ENCODE results near the gene BZW1. TPM values are rescaled to one million over a fixed set of nuclear protein-coding genes. Genes with fewer than 3 reads are reported as not detected.

The BZW1 gene
- total RNA-seq, 3 donors from 2014 or later (not counting 1 experiment from before 2014, with no cell fraction given) = 393 to 417 (median 411) TPM

DNA sequence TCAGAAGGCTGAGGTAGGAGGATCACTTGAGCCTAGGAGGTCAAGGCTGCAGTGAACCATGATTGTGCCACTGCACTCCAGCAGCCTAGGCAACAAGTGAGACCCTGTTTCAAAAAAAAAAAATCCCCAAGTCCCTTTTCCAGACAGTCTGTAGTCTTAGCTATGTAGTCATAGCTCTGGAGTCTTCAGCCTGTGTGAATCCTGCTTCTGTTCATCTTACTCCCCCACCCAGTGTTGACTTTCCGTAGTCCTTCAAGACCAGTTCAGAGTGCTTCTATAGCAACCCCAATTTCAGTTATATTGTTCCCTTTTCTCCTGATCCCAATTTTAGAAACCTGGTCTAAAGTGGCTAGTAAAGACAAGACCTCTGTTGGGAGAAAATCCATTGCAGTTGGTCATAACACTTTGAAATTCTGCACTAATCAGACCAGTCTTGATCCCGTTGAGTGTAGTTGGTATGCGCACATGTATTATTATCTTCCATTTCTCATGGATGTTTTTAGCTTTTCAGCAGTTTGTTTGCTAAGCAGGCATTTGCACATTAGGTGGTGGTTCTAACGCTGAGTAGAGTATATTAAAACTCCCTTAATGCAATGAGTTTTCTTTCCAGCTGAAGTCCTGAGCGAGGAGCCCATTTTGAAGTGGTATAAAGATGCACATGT is 9.0 kb downstream of the BZW1 start:
- peaks cover 44% of the 10 kb centered on the region for H3K36me3 Mint-ChIP-seq
- no peak for DNase-seq
- Histone ChIP-seq H3K9me3 (ENCODE audit: control insufficient read depth, insufficient read depth, low read length) (no peaks in the 10 kb centered on the region), H3K27ac (ENCODE audit: low read length) (no peak overlapping the region), H3K36me3 (ENCODE audit: control insufficient read depth, insufficient read depth, low read length) (peaks cover 67% of the 10 kb centered on the region), H3K4me1 (ENCODE audit: control insufficient read depth, insufficient read depth, low read length) (no peaks in the 10 kb centered on the region), H3K27me3 (ENCODE audit: control insufficient read depth, insufficient read depth, low read length) (no peaks in the 10 kb centered on the region), H3K4me3 (ENCODE audit: low read length) (no peak overlapping the region)
- ATAC-seq = peak in 1 of 3 donors; percentile 27
- intact Hi-C loops (cut with micrococcal nuclease) = no loop called here
- H3K27ac Mint-ChIP-seq = peak overlapping the region; percentile 25 to 74
- 98% methylated on average over 5 of the region's 5 CpGs for WGBS (ENCODE audit: insufficient coverage)
- no peaks in the 10 kb centered on the region for H3K9me3 Mint-ChIP-seq
- H3K27me3 Mint-ChIP-seq (ENCODE audit: low read depth in 2 of 2) = no peaks in the 10 kb centered on the region
- peaks cover 14 to 34% of the 10 kb centered on the region in 2 donors for H3K4me1 Mint-ChIP-seq
- no peak overlapping the region for H3K4me3 Mint-ChIP-seq
- TF ChIP-seq, protein P1, sequence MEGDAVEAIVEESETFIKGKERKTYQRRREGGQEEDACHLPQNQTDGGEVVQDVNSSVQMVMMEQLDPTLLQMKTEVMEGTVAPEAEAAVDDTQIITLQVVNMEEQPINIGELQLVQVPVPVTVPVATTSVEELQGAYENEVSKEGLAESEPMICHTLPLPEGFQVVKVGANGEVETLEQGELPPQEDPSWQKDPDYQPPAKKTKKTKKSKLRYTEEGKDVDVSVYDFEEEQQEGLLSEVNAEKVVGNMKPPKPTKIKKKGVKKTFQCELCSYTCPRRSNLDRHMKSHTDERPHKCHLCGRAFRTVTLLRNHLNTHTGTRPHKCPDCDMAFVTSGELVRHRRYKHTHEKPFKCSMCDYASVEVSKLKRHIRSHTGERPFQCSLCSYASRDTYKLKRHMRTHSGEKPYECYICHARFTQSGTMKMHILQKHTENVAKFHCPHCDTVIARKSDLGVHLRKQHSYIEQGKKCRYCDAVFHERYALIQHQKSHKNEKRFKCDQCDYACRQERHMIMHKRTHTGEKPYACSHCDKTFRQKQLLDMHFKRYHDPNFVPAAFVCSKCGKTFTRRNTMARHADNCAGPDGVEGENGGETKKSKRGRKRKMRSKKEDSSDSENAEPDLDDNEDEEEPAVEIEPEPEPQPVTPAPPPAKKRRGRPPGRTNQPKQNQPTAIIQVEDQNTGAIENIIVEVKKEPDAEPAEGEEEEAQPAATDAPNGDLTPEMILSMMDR (IDR thresholded peaks at IDR 0.05) = no peak

DNA sequence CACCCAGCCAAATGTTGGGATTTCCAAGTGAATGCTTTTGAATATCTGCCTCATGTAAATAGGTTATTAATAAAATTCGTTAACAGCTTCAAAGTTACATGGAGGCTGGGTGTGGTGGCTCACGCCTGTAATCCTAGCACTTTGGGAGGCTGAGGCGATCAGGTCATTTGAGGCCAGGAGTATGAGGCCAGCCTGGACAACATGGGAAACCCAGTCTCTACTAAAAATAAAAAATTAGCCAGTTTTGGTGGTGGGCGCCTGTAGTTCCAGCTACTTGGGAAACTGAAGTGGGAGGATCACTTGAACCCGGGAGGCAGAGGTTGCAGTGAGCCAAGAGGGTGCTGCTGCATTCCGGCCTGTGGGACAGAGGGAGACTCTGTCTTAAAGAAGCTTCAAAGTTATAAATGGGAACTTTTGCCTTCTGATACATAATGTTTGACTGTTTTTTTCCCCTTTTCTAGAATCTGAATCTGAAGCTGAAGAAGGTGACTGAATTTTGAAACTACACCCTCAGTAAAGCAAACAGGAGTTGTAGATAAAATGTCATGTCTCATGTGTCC is 10.1 kb downstream of the BZW1 start:
- ATAC-seq = no peak
- peaks cover 34% of the 10 kb centered on the region for H3K36me3 Mint-ChIP-seq
- TF ChIP-seq, protein P1 (IDR thresholded peaks at IDR 0.05) = no peak

DNA sequence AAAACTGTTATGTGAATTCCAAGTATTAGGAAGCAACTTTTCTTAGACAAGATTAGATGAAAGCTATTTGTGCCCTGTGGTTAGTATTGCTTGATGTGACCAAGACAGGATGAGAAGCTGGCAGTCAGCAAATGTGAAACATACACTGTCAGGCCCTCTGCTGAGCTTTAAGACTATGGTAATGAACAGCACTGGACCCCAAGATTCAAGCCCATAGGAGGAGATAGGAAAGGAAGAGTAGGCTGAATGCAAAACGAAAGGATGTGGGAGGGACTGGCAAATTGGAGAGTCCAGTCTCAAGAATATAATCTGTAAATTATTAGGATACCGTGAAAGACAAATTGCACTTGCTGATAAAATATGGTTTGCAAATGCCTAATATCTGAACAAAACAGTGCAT is 16.4 kb downstream of the BZW1 start:
- DNase-seq = no peak
- Mint-ChIP-seq H3K27me3 (ENCODE audit: low read depth in 2 of 2) (no peaks in the 10 kb centered on the region), H3K9me3 (no peaks in the 10 kb centered on the region), H3K4me1 (peaks cover 0 to 5% of the 10 kb centered on the region in 2 donors), H3K4me3 (no peak overlapping the region), H3K36me3 (no peaks in the 10 kb centered on the region), H3K27ac (peak overlapping the region; percentile 39 to 65)
- no peak for ATAC-seq
- TF ChIP-seq, protein P1 (IDR thresholded peaks at IDR 0.05) = no peak
- H3K4me3 ChIP-seq (ENCODE audit: low read length) = no peak overlapping the region
- H3K9me3 ChIP-seq (ENCODE audit: control insufficient read depth, insufficient read depth, low read length) = no peaks in the 10 kb centered on the region
- 94% methylated on average over 2 of the region's 2 CpGs for WGBS (ENCODE audit: insufficient coverage)
- intact Hi-C loops (cut with micrococcal nuclease) = no loop called here
- peaks cover 9% of the 10 kb centered on the region for H3K36me3 ChIP-seq (ENCODE audit: control insufficient read depth, insufficient read depth, low read length)
- H3K4me1 ChIP-seq (ENCODE audit: control insufficient read depth, insufficient read depth, low read length) = no peaks in the 10 kb centered on the region
- no peak overlapping the region for H3K27ac ChIP-seq (ENCODE audit: low read length)
- H3K27me3 ChIP-seq (ENCODE audit: control insufficient read depth, insufficient read depth, low read length) = no peaks in the 10 kb centered on the region

More for the DNA sequence above, 10.1 kb downstream of the BZW1 start:
- no peaks in the 10 kb centered on the region for H3K9me3 ChIP-seq (ENCODE audit: control insufficient read depth, insufficient read depth, low read length)
- H3K36me3 ChIP-seq (ENCODE audit: control insufficient read depth, insufficient read depth, low read length) = peaks cover 58% of the 10 kb centered on the region
- no peak overlapping the region for H3K27ac ChIP-seq (ENCODE audit: low read length)
- Mint-ChIP-seq H3K9me3 (no peaks in the 10 kb centered on the region), H3K27ac (no peak overlapping the region), H3K4me1 (peaks cover 9 to 24% of the 10 kb centered on the region in 2 donors), H3K4me3 (no peak overlapping the region), H3K27me3 (ENCODE audit: low read depth in 2 of 2) (no peaks in the 10 kb centered on the region)
- no peak overlapping the region for H3K4me3 ChIP-seq (ENCODE audit: low read length)
- WGBS (ENCODE audit: insufficient coverage) = 96% methylated on average over 6 of the region's 6 CpGs
- H3K27me3 ChIP-seq (ENCODE audit: control insufficient read depth, insufficient read depth, low read length) = no peaks in the 10 kb centered on the region
- intact Hi-C loops (cut with micrococcal nuclease) = no loop called here
- no peaks in the 10 kb centered on the region for H3K4me1 ChIP-seq (ENCODE audit: control insufficient read depth, insufficient read depth, low read length)
- DNase-seq = no peak

Data from natural killer cell (primary cell).